Hepatocyte (in vitro differentiated cells): ENCODE measurements around the gene ARSI.

Experiments
- CTCF ChIP-seq: fragments of 200-600 bp; sonication (generic); IDR thresholded peaks from 2 replicates; pipeline ENCODE4 v1.5.1; 2016; ENCODE audit warnings: antibody characterized with exemption, mild to moderate bottlenecking; ENCODE audit not compliant: poor library complexity
- EZH2 ChIP-seq: fragments of 200-600 bp; sonication (generic); IDR thresholded peaks from 2 replicates; pipeline ENCODE4 v1.6.1; 2016; ENCODE audit warnings: antibody characterized with exemption, mild to moderate bottlenecking, borderline replicate concordance
- EZH2phosphoT487 ChIP-seq: fragments of 200-600 bp; sonication (generic); IDR thresholded peaks from one replicate; pipeline ENCODE4 v1.6.1; 2018; ENCODE audit warnings: antibody characterized with exemption, mild to moderate bottlenecking, low read depth, moderate library complexity; ENCODE audit not compliant: unreplicated experiment, severe bottlenecking

- TF ChIP-seq EZH2 (no peak), CTCF (no peak), EZH2phosphoT487 (no peak)
These were observed 16.1 kb upstream of the ARSI start for GRCh38 chr5:150318613-150319483.
